Bronchial epithelial cell (primary cell): Measurements from ENCODE around the gene C12orf57. TPM values are rescaled to one million over a fixed set of nuclear protein-coding genes. Genes with fewer than 3 reads are reported as not detected.

ENCODE experiments used
- DNase-seq: peaks from one replicate; pipeline ENCODE4 v3.0.0-alpha.2; 2010; ENCODE audit warnings: low read depth
- FAIRE-seq: peaks from 2 replicates; lab custom pipeline; 2011; peaks lifted over from hg19 to GRCh38; lab: Jason Lieb, UNC
- H3K27me3 ChIP-seq: 2 replicates; pipeline ENCODE4 v1.5.1; 2011; ENCODE audit warnings: low read length; ENCODE audit not compliant: control insufficient read depth, insufficient read depth
- H3K36me3 ChIP-seq: 2 replicates; pipeline ENCODE4 v1.5.1; 2011; ENCODE audit warnings: low read length; ENCODE audit not compliant: control insufficient read depth, insufficient read depth
- H3K4me3 ChIP-seq: 2 replicates; pipeline ENCODE4 v1.5.1; 2011; ENCODE audit warnings: mild to moderate bottlenecking, low read depth, low read length, control low read depth
- CTCF ChIP-seq: IDR thresholded peaks from 2 replicates; pipeline ENCODE4 v1.5.1; 2011; ENCODE audit warnings: mild to moderate bottlenecking, moderate library complexity, low read length, control low read depth, inconsistent platforms; ENCODE audit not compliant: insufficient read depth, severe bottlenecking
- total RNA-seq: library from RNA; depleted of rRNA; stranded (reverse); fragments of >200 nt; gene quantifications from 2 replicates; pipeline ENCODE4 v1.2.1, GENCODE V29; 2014

C12orf57 gene
- total RNA-seq, 1 donor from 2014 or later: 161 TPM

- Histone ChIP-seq H3K36me3 (no peaks in the 10 kb centered on the region), H3K27me3 (no peaks in the 10 kb centered on the region), H3K4me3 (peak overlapping the region; percentile 69)
- no peak for TF ChIP-seq CTCF
- no peak for DNase-seq
- FAIRE-seq: no peak
Measured at GRCh38 chr12:6928022-6928702, 15.7 kb upstream of the C12orf57 start.

GRCh38 chr12:6928703-6929407 is 15.0 kb upstream of the C12orf57 start:
- no peaks in the 10 kb centered on the region for H3K27me3 ChIP-seq
- DNase-seq: no peak
- H3K4me3 ChIP-seq: peak overlapping the region; percentile 69
- H3K36me3 ChIP-seq: no peaks in the 10 kb centered on the region
- TF ChIP-seq CTCF: no peak
- FAIRE-seq: no peak

GRCh38 chr12:6929466-6930452 is 14.1 kb upstream of the C12orf57 start:
- Histone ChIP-seq H3K36me3 (no peaks in the 10 kb centered on the region), H3K4me3 (peak overlapping the region; percentile 69), H3K27me3 (no peaks in the 10 kb centered on the region)
- FAIRE-seq (no peak), DNase-seq (no peak)
- no peak for TF ChIP-seq CTCF

- H3K27me3 ChIP-seq: no peaks in the 10 kb centered on the region
Measured at GRCh38 chr12:6932766-6933165, 11.1 kb upstream of the C12orf57 start.

GRCh38 chr12:6934110-6934509 is 9.7 kb upstream of the C12orf57 start:
- no peak for DNase-seq
- no peak for TF ChIP-seq CTCF
- H3K36me3 ChIP-seq: peaks cover 7% of the 10 kb centered on the region
- no peaks in the 10 kb centered on the region for H3K27me3 ChIP-seq
- FAIRE-seq: no peak
- H3K4me3 ChIP-seq: no peak overlapping the region

More at GRCh38 chr12:6932766-6933165, 11.1 kb upstream of the C12orf57 start:
- DNase-seq: no peak
- H3K4me3 ChIP-seq: no peak overlapping the region
- no peak for TF ChIP-seq CTCF
- H3K36me3 ChIP-seq: peaks cover 4% of the 10 kb centered on the region
- no peak for FAIRE-seq
